ENCODE data around the gene NHERF2. TPM values are rescaled to one million over a fixed set of nuclear protein-coding genes. Genes with fewer than 3 reads are reported as not detected.

The NHERF2 gene
- total RNA-seq, 1 donor from 2014 or later: 3.0 TPM

DNA sequence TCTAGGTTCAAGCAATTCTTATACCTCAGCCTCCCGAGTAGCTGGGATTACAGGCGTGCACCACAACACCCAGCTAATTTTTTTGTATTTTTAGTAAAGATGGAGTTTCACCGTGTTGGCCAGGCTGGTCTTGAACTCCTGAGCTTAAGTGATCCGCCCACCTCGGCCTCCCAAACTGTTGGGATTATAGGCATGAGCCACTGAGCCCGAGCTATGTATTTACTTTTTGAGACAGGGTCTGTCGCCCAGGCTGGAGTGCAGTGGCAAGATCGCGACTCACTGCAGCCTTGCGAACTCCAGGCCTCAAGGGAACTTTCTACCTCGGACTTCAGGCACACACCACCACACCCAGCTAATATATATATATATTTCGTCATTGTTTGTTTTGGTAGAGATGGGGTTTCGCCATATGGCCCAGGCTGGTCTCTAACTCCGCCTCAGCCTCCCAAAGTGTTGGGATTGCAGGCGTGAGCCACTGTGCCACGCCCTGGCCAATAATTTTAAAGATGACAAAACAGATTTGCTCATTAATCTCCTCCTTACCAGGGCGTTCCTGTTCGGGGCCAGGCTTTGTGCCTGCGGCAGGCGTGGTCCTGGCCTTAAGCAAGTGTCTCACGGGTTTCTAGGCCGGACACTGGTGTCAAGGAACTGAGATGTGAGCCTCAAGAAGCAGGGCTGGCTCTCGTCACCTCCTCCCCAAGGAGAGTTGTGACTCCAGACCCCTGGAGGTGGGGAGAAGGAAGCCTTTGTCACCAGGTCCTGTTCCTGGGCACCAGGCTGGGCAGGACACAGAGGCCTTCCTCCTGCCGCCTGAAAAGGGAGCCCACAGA lies 11.4 kb upstream of the NHERF2 start:
- Mint-ChIP-seq H3K27ac (no peak overlapping the region), H3K4me1 (peaks cover 2% of the 10 kb centered on the region), H3K4me3 (no peak overlapping the region), H3K9me3 (no peaks in the 10 kb centered on the region), H3K27me3 (ENCODE audit: insufficient read depth, low read depth) (peaks cover 14% of the 10 kb centered on the region), H3K36me3 (no peaks in the 10 kb centered on the region)
- no peak for DNase-seq (ENCODE audit: low spot score)
- Histone ChIP-seq H3K9me3 (ENCODE audit: low read depth) (no peaks in the 10 kb centered on the region), H3K4me2 (no peak overlapping the region), H4K20me1 (ENCODE audit: low read depth) (no peaks in the 10 kb centered on the region), H3K27me3 (peaks cover 44% of the 10 kb centered on the region), H2AFZ (replicated peaks) (no peak overlapping the region), H3K27ac (no peak overlapping the region), H3K36me3 (no peaks in the 10 kb centered on the region), H3K79me2 (ENCODE audit: low read depth) (no peaks in the 10 kb centered on the region), H3K9ac (no peak overlapping the region), H3K4me3 (no peak overlapping the region), H3K4me1 (peaks cover 6% of the 10 kb centered on the region), H3F3A (ENCODE audit: low read depth) (peaks cover 9% of the 10 kb centered on the region)
- no peak for TF ChIP-seq EZH2phosphoT487 (IDR thresholded peaks at IDR 0.05)
- TF ChIP-seq EZH2 (IDR thresholded peaks at IDR 0.05): no peak
- TF ChIP-seq, protein P1, sequence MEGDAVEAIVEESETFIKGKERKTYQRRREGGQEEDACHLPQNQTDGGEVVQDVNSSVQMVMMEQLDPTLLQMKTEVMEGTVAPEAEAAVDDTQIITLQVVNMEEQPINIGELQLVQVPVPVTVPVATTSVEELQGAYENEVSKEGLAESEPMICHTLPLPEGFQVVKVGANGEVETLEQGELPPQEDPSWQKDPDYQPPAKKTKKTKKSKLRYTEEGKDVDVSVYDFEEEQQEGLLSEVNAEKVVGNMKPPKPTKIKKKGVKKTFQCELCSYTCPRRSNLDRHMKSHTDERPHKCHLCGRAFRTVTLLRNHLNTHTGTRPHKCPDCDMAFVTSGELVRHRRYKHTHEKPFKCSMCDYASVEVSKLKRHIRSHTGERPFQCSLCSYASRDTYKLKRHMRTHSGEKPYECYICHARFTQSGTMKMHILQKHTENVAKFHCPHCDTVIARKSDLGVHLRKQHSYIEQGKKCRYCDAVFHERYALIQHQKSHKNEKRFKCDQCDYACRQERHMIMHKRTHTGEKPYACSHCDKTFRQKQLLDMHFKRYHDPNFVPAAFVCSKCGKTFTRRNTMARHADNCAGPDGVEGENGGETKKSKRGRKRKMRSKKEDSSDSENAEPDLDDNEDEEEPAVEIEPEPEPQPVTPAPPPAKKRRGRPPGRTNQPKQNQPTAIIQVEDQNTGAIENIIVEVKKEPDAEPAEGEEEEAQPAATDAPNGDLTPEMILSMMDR (IDR thresholded peaks at IDR 0.05): no peak

DNA sequence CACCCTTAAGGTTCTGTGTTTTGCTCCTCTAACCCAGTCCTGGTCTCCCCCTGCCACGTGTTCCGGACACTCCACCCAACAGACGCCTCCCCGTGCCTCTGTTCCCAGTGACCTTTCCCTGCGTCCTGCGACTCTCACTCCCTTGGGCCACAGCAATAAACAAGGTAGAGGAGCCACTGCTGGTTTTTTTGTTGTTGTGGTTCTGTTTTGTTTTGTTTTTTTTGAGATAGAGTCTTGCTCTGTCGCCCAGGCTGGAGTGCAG lies 10.8 kb upstream of the NHERF2 start:
- no peak overlapping the region for H3K27ac Mint-ChIP-seq
- no peak overlapping the region for H3K4me3 Mint-ChIP-seq
- DNase-seq (ENCODE audit: low spot score): no peak
- H3F3A ChIP-seq (ENCODE audit: low read depth): peaks cover 4% of the 10 kb centered on the region
- no peaks in the 10 kb centered on the region for H3K36me3 ChIP-seq
- H3K27ac ChIP-seq: no peak overlapping the region
- TF ChIP-seq, protein P1 (IDR thresholded peaks at IDR 0.05): no peak
- TF ChIP-seq EZH2phosphoT487 (IDR thresholded peaks at IDR 0.05): no peak
- H3K9ac ChIP-seq: no peak overlapping the region
- no peaks in the 10 kb centered on the region for H3K79me2 ChIP-seq (ENCODE audit: low read depth)
- no peak overlapping the region for H2AFZ ChIP-seq (replicated peaks)
- no peaks in the 10 kb centered on the region for H3K36me3 Mint-ChIP-seq
- peaks cover 4% of the 10 kb centered on the region for H3K4me1 Mint-ChIP-seq
- peaks cover 19% of the 10 kb centered on the region for H3K27me3 Mint-ChIP-seq (ENCODE audit: insufficient read depth, low read depth)
- H4K20me1 ChIP-seq (ENCODE audit: low read depth): no peaks in the 10 kb centered on the region
- H3K27me3 ChIP-seq: peaks cover 49% of the 10 kb centered on the region
- peaks cover 9% of the 10 kb centered on the region for H3K4me1 ChIP-seq
- no peaks in the 10 kb centered on the region for H3K9me3 ChIP-seq (ENCODE audit: low read depth)
- H3K4me3 ChIP-seq: no peak overlapping the region
- H3K9me3 Mint-ChIP-seq: no peaks in the 10 kb centered on the region
- H3K4me2 ChIP-seq: no peak overlapping the region

DNA sequence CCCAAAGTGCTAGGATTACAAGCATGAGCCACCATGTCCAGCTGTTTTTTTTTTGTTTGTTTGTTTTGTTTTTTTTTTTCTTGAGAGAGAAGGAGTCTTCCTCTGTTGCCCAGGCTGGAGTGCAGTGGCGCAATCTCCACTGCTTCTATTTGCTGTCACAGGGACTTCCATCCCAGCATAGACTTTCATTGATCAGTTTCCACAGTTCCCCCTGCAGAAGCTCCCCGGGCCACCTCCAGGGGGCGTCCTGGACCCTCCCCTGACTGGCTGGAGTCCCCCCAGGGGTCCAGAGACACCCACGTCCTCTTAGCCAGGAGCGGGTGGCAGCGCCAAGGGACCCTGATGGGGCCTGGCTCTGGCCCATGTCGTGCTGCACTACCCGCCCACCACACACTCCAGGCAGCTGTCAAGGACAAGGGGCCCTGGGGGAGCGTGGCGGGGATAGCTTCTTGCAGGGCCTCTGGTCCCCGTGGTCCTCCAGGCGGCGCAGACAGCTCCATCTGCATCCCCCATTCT lies 10.2 kb upstream of the NHERF2 start:
- TF ChIP-seq, protein P1 (IDR thresholded peaks at IDR 0.05): peak; percentile 59
- no peak for TF ChIP-seq EZH2phosphoT487 (IDR thresholded peaks at IDR 0.05)
- Histone ChIP-seq H3K4me1 (peaks cover 9% of the 10 kb centered on the region), H3F3A (ENCODE audit: low read depth) (peaks cover 4% of the 10 kb centered on the region), H3K27ac (no peak overlapping the region), H3K9ac (no peak overlapping the region), H3K27me3 (peaks cover 55% of the 10 kb centered on the region), H3K36me3 (no peaks in the 10 kb centered on the region), H3K9me3 (ENCODE audit: low read depth) (no peaks in the 10 kb centered on the region), H2AFZ (replicated peaks) (no peak overlapping the region), H3K4me2 (no peak overlapping the region), H3K79me2 (ENCODE audit: low read depth) (no peaks in the 10 kb centered on the region), H3K4me3 (no peak overlapping the region), H4K20me1 (ENCODE audit: low read depth) (no peaks in the 10 kb centered on the region)
- Mint-ChIP-seq H3K4me1 (peaks cover 4% of the 10 kb centered on the region), H3K9me3 (no peaks in the 10 kb centered on the region), H3K27ac (no peak overlapping the region), H3K36me3 (no peaks in the 10 kb centered on the region), H3K27me3 (ENCODE audit: insufficient read depth, low read depth) (peaks cover 25% of the 10 kb centered on the region), H3K4me3 (peak overlapping the region; percentile 24)
- DNase-seq (ENCODE audit: low spot score): peak; percentile 48
